ENCODE data around the gene RTL3. TPM values are rescaled to one million over a fixed set of nuclear protein-coding genes. Genes with fewer than 3 reads are reported as not detected.

RTL3 gene
- polyA plus RNA-seq, 5 donors: 0.07 TPM; not detected in 4

GRCh38 chrX:78622831-78623230 is 36.3 kb downstream of the RTL3 start:
- DNase-seq: no peak

GRCh38 chrX:78619834-78620233 is 39.3 kb downstream of the RTL3 start:
- no peak for DNase-seq

DNA sequence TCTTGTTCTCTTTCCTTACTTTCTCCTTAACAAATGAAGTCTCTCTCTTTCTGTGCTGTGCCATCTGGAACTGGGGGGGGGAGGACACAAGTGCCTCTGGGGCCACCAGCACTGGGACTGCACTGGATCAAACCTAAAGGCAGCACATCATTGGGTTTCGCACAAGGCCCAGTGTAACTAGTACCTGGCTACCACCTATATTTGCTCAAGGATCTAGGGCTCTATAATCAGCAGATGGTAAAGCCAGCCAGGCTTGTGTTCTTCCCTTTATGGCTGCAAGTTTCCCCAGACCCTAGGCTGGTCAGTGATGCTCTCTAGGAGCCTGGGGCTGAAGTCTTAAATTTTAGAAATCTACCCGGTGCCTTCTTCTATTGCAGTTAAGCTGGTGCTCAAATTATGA is 40.1 kb downstream of the RTL3 start:
- no peak for DNase-seq

GRCh38 chrX:78614264-78614663 is 44.9 kb downstream of the RTL3 start:
- no peak for DNase-seq

Other genes with a start within 250 kb of the RTL3 start
- 1 to 10 TPM; 4.2 to 8.0 (median 6.6) TPM for gene LPAR4, start 88.4 kb upstream of the RTL3 start, polyA plus RNA-seq (ENCODE audit: insufficient read depth in 1 of 5, insufficient read length in 5 of 5, low replicate concordance in 1 of 5)